Kidney epithelial cell (primary cell): ENCODE results near the gene KMT2B. TPM values are rescaled to one million over a fixed set of nuclear protein-coding genes. Genes with fewer than 3 reads are reported as not detected.
A peak's percentile ranks its signal among the peaks of the same experiment; 100 is the strongest.
"Not testable (repeated sequence)": the region's sequence is repeated elsewhere in the genome, so short reads cannot be mapped to it uniquely, and the experiment has no call there.

Experiments used
- DNase-seq: peaks from one replicate; pipeline ENCODE4 v3.0.0-alpha.2; 2010; ENCODE audit warnings: low read depth
- H3K27me3 ChIP-seq: 2 replicates; pipeline ENCODE4 v1.6.0; 2011; ENCODE audit warnings: low read length; ENCODE audit not compliant: control insufficient read depth, insufficient read depth
- H3K36me3 ChIP-seq: 2 replicates; pipeline ENCODE4 v1.5.1; 2011; ENCODE audit warnings: low read length; ENCODE audit not compliant: control insufficient read depth, insufficient read depth
- H3K4me3 ChIP-seq: 2 replicates; pipeline ENCODE4 v1.5.1; 2011; ENCODE audit warnings: low read depth, mild to moderate bottlenecking, control low read depth, low read length
- CTCF ChIP-seq: IDR thresholded peaks from 2 replicates; pipeline ENCODE4 v1.5.1; 2011; ENCODE audit warnings: mild to moderate bottlenecking, moderate library complexity, low read length, control low read depth, inconsistent platforms; ENCODE audit not compliant: insufficient read depth, poor library complexity, severe bottlenecking
- total RNA-seq: library from RNA; depleted of rRNA; stranded (reverse); fragments of >200 nt; gene quantifications from 2 replicates; pipeline ENCODE4 v1.2.3, GENCODE V29; 2015

The KMT2B gene
- total RNA-seq, 1 donor from 2014 or later: 18.4 TPM

GRCh38 chr19:35673121-35673804 lies 44.5 kb upstream of the KMT2B start:
- no peak for TF ChIP-seq CTCF

GRCh38 chr19:35675589-35676140 lies 42.1 kb upstream of the KMT2B start:
- DNase-seq: no peak
- TF ChIP-seq CTCF: no peak
- peaks cover 12% of the 10 kb centered on the region for H3K27me3 ChIP-seq
- no peak overlapping the region for H3K4me3 ChIP-seq
- H3K36me3 ChIP-seq: no peaks in the 10 kb centered on the region

More at GRCh38 chr19:35673121-35673804, 44.5 kb upstream of the KMT2B start:
- Histone ChIP-seq H3K4me3 (peak overlapping the region; percentile 23), H3K27me3 (peaks cover 19% of the 10 kb centered on the region), H3K36me3 (no peaks in the 10 kb centered on the region)
- peak; percentile 28 for DNase-seq

- Histone ChIP-seq H3K27me3 (no peaks in the 10 kb centered on the region), H3K4me3 (no peak overlapping the region)
- no peak for TF ChIP-seq CTCF
Observed at GRCh38 chr19:35689836-35690235, 28.0 kb upstream of the KMT2B start.

GRCh38 chr19:35691106-35691505 lies 26.7 kb upstream of the KMT2B start:
- H3K27me3 ChIP-seq, H3K4me3 ChIP-seq, DNase-seq, H3K36me3 ChIP-seq: not testable (repeated sequence)

More at GRCh38 chr19:35689836-35690235, 28.0 kb upstream of the KMT2B start:
- H3K36me3 ChIP-seq: no peaks in the 10 kb centered on the region
- DNase-seq: no peak

GRCh38 chr19:35692010-35692409 lies 25.8 kb upstream of the KMT2B start:
- Histone ChIP-seq H3K4me3 (no peak overlapping the region), H3K27me3 (no peaks in the 10 kb centered on the region), H3K36me3 (no peaks in the 10 kb centered on the region)
- no peak for TF ChIP-seq CTCF
- DNase-seq: no peak

GRCh38 chr19:35693422-35693821 lies 24.4 kb upstream of the KMT2B start:
- no peaks in the 10 kb centered on the region for H3K27me3 ChIP-seq
- H3K4me3 ChIP-seq: no peak overlapping the region
- no peaks in the 10 kb centered on the region for H3K36me3 ChIP-seq
- no peak for DNase-seq
- no peak for TF ChIP-seq CTCF
